Activated CD4-positive, alpha-beta T cell treated with anti-CD3 and anti-CD28 coated beads for 36 hours (primary cell): Measurements from ENCODE around the gene RILPL1. TPM values are rescaled to one million over a fixed set of nuclear protein-coding genes. Genes with fewer than 3 reads are reported as not detected.
"Not testable (repeated sequence)": the region's sequence is repeated elsewhere in the genome, so short reads cannot be mapped to it uniquely, and the experiment has no call there.

Experiments used
- ATAC-seq: fragments of 200-7000 bp; cut with Tn5 transposase; one replicate; pipeline ENCODE4 v1.10.0; 2021; ENCODE audit warnings: mild to moderate bottlenecking, moderate library complexity
- CTCF ChIA-PET: fragments of 350-600 bp; sonication (Branson Sonifier 250); formaldehyde crosslinking; loops from one replicate; lab custom pipeline; 2021; ENCODE audit warnings: antibody characterized with exemption; lab: Charles Lee
- POLR2A ChIA-PET: fragments of 350-600 bp; sonication (Branson Sonifier 250); formaldehyde crosslinking; loops from one replicate; lab custom pipeline; 2021; ENCODE audit warnings: antibody characterized with exemption, inconsistent platforms; lab: Charles Lee
- DNase-seq: peaks from one replicate; pipeline ENCODE4 v3.0.0-alpha.2; 2020
- H3K27ac Mint-ChIP-seq: one replicate; pipeline ENCODE4 v1.8.0; 2021; ENCODE audit warnings: mixed read lengths
- H3K27me3 Mint-ChIP-seq: one replicate; pipeline ENCODE4 v1.8.0; 2021; ENCODE audit warnings: mixed read lengths
- H3K36me3 Mint-ChIP-seq: one replicate; pipeline ENCODE4 v1.8.0; 2021; ENCODE audit warnings: low read depth, mixed read lengths
- H3K4me1 Mint-ChIP-seq: one replicate; pipeline ENCODE4 v1.8.0; 2021; ENCODE audit warnings: mixed read lengths
- H3K4me3 Mint-ChIP-seq: one replicate; pipeline ENCODE4 v1.8.0; 2021; ENCODE audit warnings: mild to moderate bottlenecking, moderate library complexity, mixed read lengths
- H3K9me3 Mint-ChIP-seq: one replicate; pipeline ENCODE4 v1.8.0; 2021; ENCODE audit warnings: low read depth, mixed read lengths
- intact Hi-C, 2 experiments: fragments of 100-400 bp; cut with DNase I in 1 of 2; cut with micrococcal nuclease in 1 of 2; formaldehyde crosslinking; loops; one replicate each; pipeline versions ENCODE4 v1.14.2 to v1.15.1; 2022 to 2024; cut with DNase I, micrococcal nuclease
- total RNA-seq, 2 experiments: library from RNA; stranded (reverse); gene quantifications; one replicate each; pipeline ENCODE4 v1.2.3, GENCODE V29; 2021

RILPL1 gene
- total RNA-seq, 2 experiments from 2014 or later, result 4.7 to 5.3 TPM

- intact Hi-C loops, result no loop called here
- Mint-ChIP-seq H3K9me3 (no peaks in the 10 kb centered on the region), H3K27ac (no peak overlapping the region), H3K36me3 (no peaks in the 10 kb centered on the region), H3K27me3 (no peaks in the 10 kb centered on the region), H3K4me3 (no peak overlapping the region), H3K4me1 (peaks cover 14% of the 10 kb centered on the region)
- ChIA-PET CTCF (no interaction called here), POLR2A (interaction anchor here (0.6 kb wide), 1 partner anchor 161 kb away, joined by 3 read pairs; no protein-coding TSS in a partner anchor)
- ATAC-seq (no peak), DNase-seq (no peak)
Measured at GRCh38 chr12:123441523-123442164, 91.9 kb downstream of the RILPL1 start.

GRCh38 chr12:123436017-123436964 lies 97.2 kb downstream of the RILPL1 start, which contains the start of gene RILPL2:
Gene RILPL2, minus strand, starts transcription at chr12:123436684. Its CDS starts 264 bp downstream, at chr12:123436420.
- H3K4me1 Mint-ChIP-seq, result peaks cover 33% of the 10 kb centered on the region
- intact Hi-C loops, result loop anchor here (1.0 to 10.0 kb wide), 11 partner anchors 8 to 1479 kb away; partner anchors contain the start of genes MPHOSPH9 (in 1 of the 2), MTRFR (in 1 of the 2), SNRNP35 (in 1 of the 2) and TMED2 (in 1 of the 2)
- peak within 1 kb of the TSS; percentile 95 for H3K4me3 Mint-ChIP-seq
- no peaks in the 10 kb centered on the region for H3K27me3 Mint-ChIP-seq
- POLR2A ChIA-PET, result interaction anchor here (0.7 to 1.8 kb wide), 2 partner anchors 8 to 12 kb away, joined by 4 read pairs; no protein-coding TSS in a partner anchor
- H3K27ac Mint-ChIP-seq, result peak within 1 kb of the TSS; percentile 98
- H3K36me3 Mint-ChIP-seq, result peaks cover 24% of the 10 kb centered on the region
- DNase-seq, result peak; percentile 96
- peak; percentile 85 for ATAC-seq
- CTCF ChIA-PET, result interaction anchor here (0.7 to 1.9 kb wide), 4 partner anchors 10 to 1011 kb away, joined by 3 to 4 read pairs (median 4); no protein-coding TSS in a partner anchor
- no peaks in the 10 kb centered on the region for H3K9me3 Mint-ChIP-seq

GRCh38 chr12:123435636-123436016 lies 97.9 kb downstream of the RILPL1 start:
- no peaks in the 10 kb centered on the region for H3K27me3 Mint-ChIP-seq
- ATAC-seq, result no peak
- CTCF ChIA-PET, result interaction anchor here (0.6 to 1.4 kb wide), 4 partner anchors 13 to 1010 kb away, joined by 3 to 4 read pairs (median 4); no protein-coding TSS in a partner anchor

GRCh38 chr12:123433615-123434014 lies 99.9 kb downstream of the RILPL1 start:
- intact Hi-C loops, result loop anchor here (5.0 to 10.0 kb wide), 3 partner anchors 34 to 1481 kb away; partner anchors contain the start of genes UBC (in 1 of the 2) and VPS37B (in 1 of the 2)
- no peaks in the 10 kb centered on the region for H3K9me3 Mint-ChIP-seq
- H3K4me3 Mint-ChIP-seq, result peak overlapping the region; percentile 95
- DNase-seq (no peak), ATAC-seq (no peak)
- no peaks in the 10 kb centered on the region for H3K27me3 Mint-ChIP-seq
- peaks cover 45% of the 10 kb centered on the region for H3K4me1 Mint-ChIP-seq
- CTCF ChIA-PET, result interaction anchor here (0.8 to 1.7 kb wide), 2 partner anchors 15 to 24 kb away, joined by 3 read pairs; no protein-coding TSS in a partner anchor
- H3K36me3 Mint-ChIP-seq, result peaks cover 43% of the 10 kb centered on the region
- H3K27ac Mint-ChIP-seq, result peak overlapping the region; percentile 75
- POLR2A ChIA-PET, result interaction anchor here (0.6 to 0.7 kb wide), 3 partner anchors 50 to 1222 kb away, joined by 3 to 10 read pairs (median 4); partner anchors contain the start of genes KMT5A and SBNO1

More at GRCh38 chr12:123435636-123436016, 97.9 kb downstream of the RILPL1 start:
- intact Hi-C loops, result loop anchor here (1.0 to 10.0 kb wide), 12 partner anchors 7 to 1479 kb away; partner anchors contain the start of genes CDK2AP1 (in 1 of the 2), MPHOSPH9 (in 1 of the 2), MTRFR (in 1 of the 2) and SNRNP35 (in 1 of the 2)
- Mint-ChIP-seq H3K4me3 (peak overlapping the region; percentile 95), H3K9me3 (no peaks in the 10 kb centered on the region), H3K27ac (peak overlapping the region; percentile 98), H3K4me1 (peaks cover 39% of the 10 kb centered on the region), H3K36me3 (peaks cover 30% of the 10 kb centered on the region)
- DNase-seq, result no peak
- POLR2A ChIA-PET, result interaction anchor here (0.7 kb wide), 1 partner anchor 9 kb away, joined by 4 read pairs; no protein-coding TSS in a partner anchor

- H3K27ac Mint-ChIP-seq, result peak overlapping the region; percentile 93
- H3K9me3 Mint-ChIP-seq, H3K27me3 Mint-ChIP-seq: not testable (repeated sequence)
- peaks cover 53% of the 10 kb centered on the region for H3K36me3 Mint-ChIP-seq
- H3K4me1 Mint-ChIP-seq, result peaks cover 57% of the 10 kb centered on the region
- H3K4me3 Mint-ChIP-seq, result peak overlapping the region; percentile 95
- ChIA-PET CTCF (interaction anchor here (1.7 kb wide), 1 partner anchor 17 kb away, joined by 3 read pairs; no protein-coding TSS in a partner anchor), POLR2A (interaction anchor here (0.7 kb wide), 1 partner anchor 279 kb away, joined by 9 read pairs; no protein-coding TSS in a partner anchor)
- ATAC-seq, result peak; percentile 30
- DNase-seq, result peak; percentile 67
- intact Hi-C loops, result loop anchor here (5.0 to 10.0 kb wide), 3 partner anchors 35 to 1483 kb away; partner anchors contain the start of genes UBC (in 1 of the 2) and VPS37B (in 1 of the 2)
Measured at GRCh38 chr12:123431951-123432817, 101.3 kb downstream of the RILPL1 start.

- peaks cover 51% of the 10 kb centered on the region for H3K4me1 Mint-ChIP-seq
- not testable (repeated sequence) for ATAC-seq, H3K4me3 Mint-ChIP-seq, DNase-seq, H3K9me3 Mint-ChIP-seq, H3K27me3 Mint-ChIP-seq
- CTCF ChIA-PET, result interaction anchor here (0.6 to 0.9 kb wide), 3 partner anchors 49 to 153 kb away, joined by 3 to 4 read pairs (median 3); no protein-coding TSS in a partner anchor
- POLR2A ChIA-PET, result interaction anchor here (2.4 kb wide), 1 partner anchor 45 kb away, joined by 7 read pairs; the partner anchor contains the start of gene KMT5A
- H3K36me3 Mint-ChIP-seq, result peaks cover 57% of the 10 kb centered on the region
- H3K27ac Mint-ChIP-seq, result peak overlapping the region; percentile 84
- intact Hi-C loops, result loop anchor here in 1 of 2 experiments (2.0 to 5.0 kb wide), 2 partner anchors 66 to 153 kb away; partner anchors contain the start of gene TMED2
Measured at GRCh38 chr12:123429101-123429500, 104.4 kb downstream of the RILPL1 start.

- Mint-ChIP-seq H3K9me3 (no peaks in the 10 kb centered on the region), H3K27ac (peak overlapping the region; percentile 84), H3K4me1 (peaks cover 47% of the 10 kb centered on the region), H3K27me3 (no peaks in the 10 kb centered on the region), H3K36me3 (peaks cover 56% of the 10 kb centered on the region), H3K4me3 (no peak overlapping the region)
- POLR2A ChIA-PET, result interaction anchor here (2.4 kb wide), 1 partner anchor 44 kb away, joined by 7 read pairs; the partner anchor contains the start of gene KMT5A
- ATAC-seq (no peak), DNase-seq (no peak)
- intact Hi-C loops, result loop anchor here (1.0 to 5.0 kb wide), 3 partner anchors 8 to 154 kb away; partner anchors contain the start of genes RILPL2 (in 2 of the 2) and TMED2 (in 1 of the 2)
- CTCF ChIA-PET, result interaction anchor here (0.6 to 1.6 kb wide), 4 partner anchors 20 to 153 kb away, joined by 3 to 7 read pairs (median 4); no protein-coding TSS in a partner anchor
Measured at GRCh38 chr12:123428591-123428990, 104.9 kb downstream of the RILPL1 start.

- peak overlapping the region; percentile 84 for H3K27ac Mint-ChIP-seq
- no peaks in the 10 kb centered on the region for H3K27me3 Mint-ChIP-seq
- ChIA-PET CTCF (interaction anchor here (0.6 to 1.6 kb wide), 3 partner anchors 21 to 194 kb away, joined by 3 to 7 read pairs (median 4); partner anchors contain the start of genes MPHOSPH9 and MTRFR), POLR2A (interaction anchor here (0.6 to 2.4 kb wide), 4 partner anchors 10 to 125 kb away, joined by 4 to 7 read pairs (median 5); partner anchors contain the start of gene KMT5A)
- no peaks in the 10 kb centered on the region for H3K9me3 Mint-ChIP-seq
- H3K36me3 Mint-ChIP-seq, result peaks cover 55% of the 10 kb centered on the region
- intact Hi-C loops, result loop anchor here (1.0 to 5.0 kb wide), 2 partner anchors 38 to 155 kb away; partner anchors contain the start of gene TMED2 (in 1 of the 2)
- DNase-seq, result peak; percentile 53
- ATAC-seq, result peak; percentile 79
- H3K4me3 Mint-ChIP-seq, result peak overlapping the region; percentile 40
- peaks cover 35% of the 10 kb centered on the region for H3K4me1 Mint-ChIP-seq
Measured at GRCh38 chr12:123427036-123427769, 106.3 kb downstream of the RILPL1 start.

- POLR2A ChIA-PET, result no interaction called here
- CTCF ChIA-PET, result interaction anchor here (0.6 to 1.1 kb wide), 2 partner anchors 162 to 181 kb away, joined by 3 read pairs; partner anchors contain the start of gene DDX55
- Mint-ChIP-seq H3K4me3 (no peak overlapping the region), H3K4me1 (no peaks in the 10 kb centered on the region), H3K27me3 (no peaks in the 10 kb centered on the region), H3K36me3 (peaks cover 34% of the 10 kb centered on the region), H3K27ac (no peak overlapping the region), H3K9me3 (no peaks in the 10 kb centered on the region)
- intact Hi-C loops, result no loop called here
- no peak for DNase-seq
- peak; percentile 19 for ATAC-seq
Measured at GRCh38 chr12:123421314-123421713, 112.2 kb downstream of the RILPL1 start.
